B cell (primary cell): ENCODE measurements around the gene STK33. TPM values are rescaled to one million over a fixed set of nuclear protein-coding genes. Genes with fewer than 3 reads are reported as not detected.

Experiments
- ATAC-seq: fragments of 200-7000 bp; cut with Tn5 transposase; one replicate; pipeline ENCODE4 v1.10.0; 2021; ENCODE audit warnings: low read depth, mild to moderate bottlenecking, moderate number of reproducible peaks, moderate library complexity
- CTCF ChIA-PET: fragments of 350-600 bp; sonication (Branson Sonifier 250); formaldehyde crosslinking; loops from one replicate; lab custom pipeline; 2021; ENCODE audit warnings: antibody characterized with exemption, inconsistent platforms; lab: Charles Lee
- POLR2A ChIA-PET: fragments of 350-600 bp; sonication (Branson Sonifier 250); formaldehyde crosslinking; loops from one replicate; lab custom pipeline; 2021; ENCODE audit warnings: antibody characterized with exemption; lab: Charles Lee
- DNase-seq: peaks from one replicate; pipeline ENCODE4 v3.0.0; 2013
- H2AFZ ChIP-seq: 2 replicates; pipeline ENCODE4 v1.6.1; 2012; ENCODE audit warnings: mild to moderate bottlenecking, low read depth, low read length; ENCODE audit not compliant: insufficient read depth, poor library complexity, severe bottlenecking
- H3K27ac ChIP-seq, 2 donors: 1 replicate in 1 of 2; 2 replicates in 1 of 2; pipeline ENCODE4 v1.5.1; 2012 to 2013; ENCODE audit warnings: low read length in 2 of 2, mild to moderate bottlenecking in 2 of 2, moderate library complexity in 1 of 2
- H3K27me3 ChIP-seq, 4 experiments: fragments of 200-600 bp in 1 of 4; sonication (generic) in 1 of 4; replicated peaks in 1 of 4; 1 replicate in 2 of 4; 2 replicates in 2 of 4; pipeline versions ENCODE4 v1.6.1 to v1.7.0; 2013 to 2016; ENCODE audit warnings: low read length in 3 of 4, mild to moderate bottlenecking in 2 of 4, mixed read lengths in 1 of 4, moderate library complexity in 1 of 4; ENCODE audit not compliant: insufficient read depth in 4 of 4, control insufficient read depth in 3 of 4; ENCODE audit errors: control extremely low read depth in 1 of 4
- H3K36me3 ChIP-seq, 2 experiments: replicated peaks in 1 of 2; 1 replicate in 1 of 2; 2 replicates in 1 of 2; pipeline versions ENCODE4 v1.6.1 to v1.7.1; 2013; ENCODE audit warnings: low read length in 1 of 2; ENCODE audit not compliant: insufficient read depth in 2 of 2, control insufficient read depth in 1 of 2; ENCODE audit errors: control extremely low read depth in 1 of 2, extremely low read depth in 1 of 2
- H3K4me1 ChIP-seq, 2 donors: fragments of 200-600 bp in 1 of 2; sonication (generic) in 1 of 2; 1 replicate in 1 of 2; 2 replicates in 1 of 2; pipeline versions ENCODE4 v1.5.1 to v1.6.1; 2013 to 2017; ENCODE audit warnings: low read length in 2 of 2; ENCODE audit not compliant: control insufficient read depth in 2 of 2, insufficient read depth in 2 of 2
- H3K4me2 ChIP-seq: replicated peaks from 2 replicates; pipeline ENCODE3; 2012; ENCODE audit warnings: mild to moderate bottlenecking, low read depth, low read length; ENCODE audit not compliant: poor library complexity, severe bottlenecking
- H3K4me3 ChIP-seq, 5 experiments: fragments of 200-600 bp in 1 of 5; sonication (generic) in 1 of 5; 1 replicate in 3 of 5; 2 replicates in 2 of 5; pipeline versions ENCODE4 v1.5.1 to v1.7.0; 2011 to 2016; ENCODE audit warnings: low read length in 4 of 5, mild to moderate bottlenecking in 4 of 5, low read depth in 2 of 5, control low read depth in 1 of 5, moderate library complexity in 1 of 5; ENCODE audit not compliant: insufficient read depth in 1 of 5; ENCODE audit errors: control extremely low read depth in 1 of 5, extremely low read depth in 1 of 5
- H3K79me2 ChIP-seq: fragments of 200-600 bp; sonication (generic); one replicate; pipeline ENCODE4 v1.6.0; 2016; ENCODE audit warnings: low read length; ENCODE audit not compliant: control insufficient read depth, insufficient read depth
- H3K9ac ChIP-seq: fragments of 200-600 bp; sonication (generic); 2 replicates; pipeline ENCODE4 v1.6.1; 2017; ENCODE audit warnings: mild to moderate bottlenecking, low read length, moderate library complexity
- H3K9me3 ChIP-seq, 3 donors: one replicate each; pipeline versions ENCODE4 v1.6.1 to v1.7.1; 2013; ENCODE audit warnings: low read length in 2 of 3; ENCODE audit not compliant: control insufficient read depth in 2 of 3, insufficient read depth in 1 of 3; ENCODE audit errors: control extremely low read depth in 1 of 3
- H4K20me1 ChIP-seq: 2 replicates; pipeline ENCODE4 v1.6.0; 2012; ENCODE audit warnings: mild to moderate bottlenecking, low read length; ENCODE audit not compliant: insufficient read depth, control insufficient read depth, poor library complexity, severe bottlenecking
- H3K27ac Mint-ChIP-seq: one replicate; pipeline ENCODE4 v1.8.0; 2021; ENCODE audit warnings: mixed read lengths
- H3K27me3 Mint-ChIP-seq: one replicate; pipeline ENCODE4 v1.8.0; 2021; ENCODE audit warnings: mixed read lengths
- H3K4me1 Mint-ChIP-seq: one replicate; pipeline ENCODE4 v1.8.0; 2021; ENCODE audit warnings: mixed read lengths
- H3K4me3 Mint-ChIP-seq: one replicate; pipeline ENCODE4 v1.8.0; 2021; ENCODE audit warnings: mixed read lengths
- H3K9me3 Mint-ChIP-seq: one replicate; pipeline ENCODE4 v1.8.0; 2022; ENCODE audit warnings: mixed read lengths; ENCODE audit not compliant: insufficient read depth
- CTCF ChIP-seq: fragments of 200-600 bp; IDR thresholded peaks from one replicate; pipeline ENCODE4 v1.8.0; 2022; ENCODE audit warnings: antibody characterized with exemption, mild to moderate bottlenecking
- EZH2 ChIP-seq: IDR thresholded peaks from 2 replicates; pipeline ENCODE4 v1.6.1; 2012; ENCODE audit warnings: borderline replicate concordance, low read depth, mild to moderate bottlenecking, moderate library complexity, low read length; ENCODE audit not compliant: insufficient read depth, poor library complexity, severe bottlenecking
- WGBS: methylation state at CpG from one replicate; pipeline ENCODE4 v1.1.5; 2013; ENCODE audit warnings: missing lambda C conversion rate; ENCODE audit not compliant: insufficient coverage; 5-methylcytosine and 5-hydroxymethylcytosine counted together
- intact Hi-C: fragments of 100-400 bp; cut with micrococcal nuclease; formaldehyde crosslinking; loops from one replicate; pipeline ENCODE4 v1.10.0; 2022
- polyA plus RNA-seq: library from polyadenylated mRNA; depleted of rRNA; stranded (reverse); fragments of >200 nt; gene quantifications from 2 replicates; pipeline ENCODE4 v1.2.3, GENCODE V29; 2012
- total RNA-seq, 2 donors: library from RNA; stranded (reverse); fragments of 120-200 nt in 1 of 2; gene quantifications; 1 replicate in 1 of 2; 2 replicates in 1 of 2; pipeline versions ENCODE4 v1.2.3 to v1.2.4, GENCODE V29; 2013 to 2022

STK33 gene
- total and polyA plus RNA-seq, 2 donors (not counting 1 experiment from before 2014, with no cell fraction given): 3.1 to 9.3 TPM

DNA sequence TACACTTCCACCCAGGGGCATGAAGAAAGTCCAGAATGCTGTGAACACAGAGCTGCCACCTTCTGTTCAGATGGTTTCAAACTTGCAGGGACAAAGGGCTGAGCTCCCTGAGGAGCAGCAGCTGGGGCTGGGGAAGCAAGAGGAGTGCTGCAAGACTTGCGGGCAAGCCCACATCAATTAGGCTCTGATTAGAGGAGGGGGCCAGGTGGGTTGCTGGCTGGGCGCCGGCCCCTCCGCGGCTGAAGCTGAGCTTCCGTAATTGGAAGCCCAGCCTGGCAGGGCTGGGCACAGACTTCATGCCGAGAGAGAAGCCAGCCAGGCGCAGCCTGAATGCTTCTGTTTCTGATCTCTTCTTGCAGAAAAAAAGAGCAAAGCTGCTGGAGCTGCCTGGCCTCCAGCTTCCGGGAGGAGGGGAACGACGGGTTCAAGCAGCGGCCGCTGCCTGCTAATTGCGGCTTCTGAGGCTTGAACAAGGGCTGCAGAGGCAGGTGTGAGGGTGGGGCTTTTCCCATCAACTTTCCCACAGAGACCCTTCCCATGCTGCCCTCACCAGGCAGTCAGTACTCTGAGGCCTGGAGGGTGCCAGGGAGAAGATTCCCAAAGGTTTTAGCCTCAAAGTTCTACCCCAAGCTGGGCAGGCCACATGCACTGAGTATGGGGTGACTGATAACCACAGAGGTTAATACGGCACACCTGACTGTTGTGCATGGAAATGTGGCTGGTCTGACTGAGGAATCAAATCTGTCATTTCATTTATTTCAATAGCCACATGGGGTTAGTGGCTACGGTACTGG, 239.2 kb downstream of the STK33 start:
- Histone ChIP-seq H3K9ac (no peak overlapping the region), H3K79me2 (no peaks in the 10 kb centered on the region), H3K27me3 (peaks cover 0 to 23% (median 9%) of the 10 kb centered on the region in 4 experiments), H4K20me1 (no peaks in the 10 kb centered on the region), H3K36me3 (no peaks in the 10 kb centered on the region), H3K27ac (no peak overlapping the region), H3K4me2 (peak overlapping the region; percentile 42), H3K9me3 (no peaks in the 10 kb centered on the region), H2AFZ (peak overlapping the region; percentile 7), H3K4me3 (no peak overlapping the region), H3K4me1 (peaks cover 10 to 12% of the 10 kb centered on the region in 2 donors)
- Mint-ChIP-seq H3K4me1 (peaks cover 5% of the 10 kb centered on the region), H3K27me3 (peaks cover 20% of the 10 kb centered on the region), H3K27ac (no peak overlapping the region), H3K9me3 (no peaks in the 10 kb centered on the region), H3K4me3 (peak overlapping the region; percentile 19)
- ChIA-PET CTCF (no interaction called here), POLR2A (no interaction called here)
- ATAC-seq (no peak), DNase-seq (peak; percentile 23)
- TF ChIP-seq EZH2: no peak
- TF ChIP-seq CTCF: no peak
- intact Hi-C loops: no loop called here
- WGBS: 20% methylated on average over 15 of the region's 16 CpGs

- H3K27ac Mint-ChIP-seq: no peak overlapping the region
- no peaks in the 10 kb centered on the region for H4K20me1 ChIP-seq
- no peak overlapping the region for H3K9ac ChIP-seq
- intact Hi-C loops: no loop called here
- H3K9me3 ChIP-seq: peaks cover 0 to 4% (median 0%) of the 10 kb centered on the region in 3 donors
- H3K4me1 ChIP-seq: peaks cover 10 to 12% of the 10 kb centered on the region in 2 donors
- H3K36me3 ChIP-seq: no peaks in the 10 kb centered on the region
- peaks cover 0 to 23% (median 9%) of the 10 kb centered on the region in 4 experiments for H3K27me3 ChIP-seq
- ATAC-seq: no peak
- WGBS: 83% methylated on average over 7 of the region's 13 CpGs
- H3K9me3 Mint-ChIP-seq: no peaks in the 10 kb centered on the region
- DNase-seq: no peak
- TF ChIP-seq CTCF (no peak), EZH2 (no peak)
- peaks cover 20% of the 10 kb centered on the region for H3K27me3 Mint-ChIP-seq
- H3K4me3 Mint-ChIP-seq: no peak overlapping the region
- ChIA-PET POLR2A (no interaction called here), CTCF (no interaction called here)
- H3K4me1 Mint-ChIP-seq: peaks cover 5% of the 10 kb centered on the region
- H3K79me2 ChIP-seq: no peaks in the 10 kb centered on the region
- no peak overlapping the region for H2AFZ ChIP-seq
- no peak overlapping the region for H3K4me2 ChIP-seq
- H3K4me3 ChIP-seq: no peak overlapping the region
- H3K27ac ChIP-seq: no peak overlapping the region
Measured at GRCh38 chr11:8352876-8353505, 241.0 kb downstream of the STK33 start.
